Measurements from ENCODE around the gene KRTAP12-3. TPM values are rescaled to one million over a fixed set of nuclear protein-coding genes. Genes with fewer than 3 reads are reported as not detected.

The KRTAP12-3 gene
- polyA plus RNA-seq, 2 of the 4 experiments (the other 2 are of a cell fraction) = not detected

- TF ChIP-seq SMC3 (IDR thresholded peaks at IDR 0.05) (no peak), BHLHE40 (IDR thresholded peaks at IDR 0.05; ENCODE audit: low read depth, low read length) (no peak), CHD4 (IDR thresholded peaks at IDR 0.05; ENCODE audit: borderline replicate concordance) (no peak), CTCF (IDR thresholded peaks at IDR 0.05) (no peak), EHF (CRISPR knock-in tag; IDR thresholded peaks at IDR 0.05) (no peak), HOXA7 (CRISPR knock-in tag; IDR thresholded peaks at IDR 0.05) (no peak), MYC (IDR thresholded peaks at IDR 0.05; ENCODE audit: borderline replicate concordance, low read length) (no peak), KDM1A (IDR thresholded peaks at IDR 0.05; ENCODE audit: low read depth) (no peak), JUN (IDR thresholded peaks at IDR 0.05) (no peak), JUNB (IDR thresholded peaks at IDR 0.05) (no peak), CHD2 (IDR thresholded peaks at IDR 0.05; ENCODE audit: low read length, partially characterized antibody) (no peak), FOXS1 (CRISPR knock-in tag; IDR thresholded peaks at IDR 0.05) (no peak), TFCP2L1 (CRISPR knock-in tag; IDR thresholded peaks at IDR 0.05) (no peak), MAZ (IDR thresholded peaks at IDR 0.05; ENCODE audit: borderline replicate concordance, low read depth, low read length) (no peak), HEYL (CRISPR knock-in tag; IDR thresholded peaks at IDR 0.05) (no peak), FOSB (CRISPR knock-in tag; IDR thresholded peaks at IDR 0.05) (no peak), HES2 (IDR thresholded peaks at IDR 0.05) (no peak), E2F6 (IDR thresholded peaks at IDR 0.05; ENCODE audit: borderline replicate concordance, low read depth) (no peak), PHF8 (IDR thresholded peaks at IDR 0.05; ENCODE audit: borderline replicate concordance, low read depth) (no peak)
- ChIA-PET CTCF (no interaction called here), POLR2A (no interaction called here)
- Histone ChIP-seq H3K4me2 (no peak overlapping the region), H3K4me1 (no peaks in the 10 kb centered on the region), H3K27ac (no peak overlapping the region), H3K4me3 (no peak overlapping the region), H3K9me3 (peaks cover 12% of the 10 kb centered on the region; the same call in 2 of the 3 replicates)
- ATAC-seq (no peak), DNase-seq (ENCODE audit: low read depth in 1 of 2, low spot score in 1 of 2) (no peak), FAIRE-seq (no peak)
- WGBS (ENCODE audit: missing lambda C conversion rate) = 41% methylated on average over 7 of the region's 18 CpGs
These were observed 28.9 kb upstream of the KRTAP12-3 start for GRCh38 chr21:44628707-44629391.

GRCh38 chr21:44630440-44630839, 27.3 kb upstream of the KRTAP12-3 start:
- Histone ChIP-seq H3K27ac (no peak overlapping the region), H3K4me1 (no peaks in the 10 kb centered on the region), H3K4me2 (no peak overlapping the region), H3K9me3 (peaks cover 6% of the 10 kb centered on the region; the same call in 2 of the 3 replicates), H3K4me3 (no peak overlapping the region)
- ChIA-PET POLR2A (no interaction called here), CTCF (no interaction called here)
- FAIRE-seq (no peak), ATAC-seq (no peak), DNase-seq (ENCODE audit: low read depth in 1 of 2, low spot score in 1 of 2) (no peak)
- TF ChIP-seq HOXB5 (CRISPR knock-in tag; IDR thresholded peaks at IDR 0.05) (no peak), USF2 (IDR thresholded peaks at IDR 0.05) (no peak), MAZ (IDR thresholded peaks at IDR 0.05; ENCODE audit: borderline replicate concordance, low read depth, low read length) (no peak), FOSB (CRISPR knock-in tag; IDR thresholded peaks at IDR 0.05) (no peak), KDM5A (IDR thresholded peaks at IDR 0.05) (no peak), BCL3 (IDR thresholded peaks at IDR 0.05) (no peak), HOXA7 (CRISPR knock-in tag; IDR thresholded peaks at IDR 0.05) (no peak), EHMT2 (IDR thresholded peaks at IDR 0.05; ENCODE audit: low read depth) (no peak), MYC (IDR thresholded peaks at IDR 0.05; ENCODE audit: borderline replicate concordance, low read length) (no peak), EP300 (IDR thresholded peaks at IDR 0.05) (no peak)
- 89% methylated on average over 2 of the region's 2 CpGs for WGBS (ENCODE audit: missing lambda C conversion rate)

All from A549 (cell line).